Measurements from ENCODE around the gene CPTP.

Gene CPTP

DNA sequence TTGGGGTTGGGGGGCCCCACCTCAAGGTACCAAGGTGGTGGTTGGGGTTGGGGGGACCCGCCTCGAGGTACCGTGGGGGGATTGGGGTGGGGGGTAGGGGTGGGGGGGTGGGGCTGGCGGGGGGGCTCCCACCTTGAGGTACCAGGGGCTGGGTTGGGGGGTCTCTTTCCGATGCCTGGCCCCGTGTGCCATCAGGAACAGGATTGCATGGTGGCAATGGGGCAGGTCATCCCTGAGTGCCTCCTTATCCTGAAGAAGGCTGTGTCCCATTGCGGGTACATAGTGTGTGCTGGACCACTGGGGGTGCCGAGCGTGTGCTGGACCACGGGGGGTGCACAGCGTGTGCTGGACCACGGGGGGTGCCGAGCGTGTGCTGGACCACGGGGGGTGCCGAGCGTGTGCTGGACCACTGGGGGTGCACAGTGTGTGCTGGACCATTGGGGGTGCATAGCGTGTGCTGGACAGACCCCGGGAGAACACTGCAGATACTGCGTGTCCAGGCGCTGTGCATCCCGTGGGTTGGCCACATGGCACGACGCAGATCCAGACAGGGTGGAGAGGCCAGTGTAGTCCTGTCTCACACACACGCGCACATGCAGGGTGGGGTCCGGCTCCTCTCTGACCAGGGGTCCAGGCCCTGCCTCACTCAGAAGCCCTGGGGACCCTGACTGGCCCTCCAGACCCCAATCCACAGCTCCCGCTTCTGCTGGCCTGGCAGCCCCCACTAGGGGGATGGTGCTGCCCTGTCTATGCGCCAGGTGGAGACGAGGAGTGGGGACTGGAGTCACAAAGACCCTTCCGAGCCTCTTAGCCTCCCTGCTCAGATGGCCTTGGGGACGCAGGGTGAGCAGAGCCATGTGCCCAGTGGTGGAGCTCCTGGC is 40.1 kb upstream of the CPTP start:
- no peak overlapping the region for H3K4me3 ChIP-seq (ENCODE audit: low read depth in 1 of 2, low read length in 2 of 2)
- H2AFZ ChIP-seq (ENCODE audit: low read depth, low read length): no peak overlapping the region
- no peak overlapping the region for H3K4me2 ChIP-seq (ENCODE audit: insufficient read depth, low read length)
- no peak for TF ChIP-seq CTCF (IDR thresholded peaks at IDR 0.05; ENCODE audit: borderline replicate concordance, extremely low read depth, low read length, poor library complexity, severe bottlenecking)
- TF ChIP-seq EZH2 (IDR thresholded peaks at IDR 0.05; ENCODE audit: borderline replicate concordance, low read depth, low read length, severe bottlenecking): no peak
- no peaks in the 10 kb centered on the region for H3K9me3 ChIP-seq (ENCODE audit: insufficient read depth, low read length, severe bottlenecking)
- H4K20me1 ChIP-seq (ENCODE audit: insufficient read depth, low read length): no peaks in the 10 kb centered on the region
- H3K4me1 ChIP-seq (ENCODE audit: insufficient read depth, low read length): no peaks in the 10 kb centered on the region
- no peak overlapping the region for H3K27ac ChIP-seq (ENCODE audit: low read length)
- no peaks in the 10 kb centered on the region for H3K79me2 ChIP-seq (ENCODE audit: insufficient read depth, low read length)
- H3K9ac ChIP-seq (ENCODE audit: low read depth, low read length): no peak overlapping the region
- DNase-seq (no peak), ATAC-seq (ENCODE audit: insufficient read depth, low read depth) (no peak; the same call in 2 of the 3 replicates)
- no peaks in the 10 kb centered on the region for H3K27me3 ChIP-seq (ENCODE audit: insufficient read depth, low read length, poor library complexity)
- H3K36me3 ChIP-seq (ENCODE audit: insufficient read depth, low read length): no peaks in the 10 kb centered on the region

DNA sequence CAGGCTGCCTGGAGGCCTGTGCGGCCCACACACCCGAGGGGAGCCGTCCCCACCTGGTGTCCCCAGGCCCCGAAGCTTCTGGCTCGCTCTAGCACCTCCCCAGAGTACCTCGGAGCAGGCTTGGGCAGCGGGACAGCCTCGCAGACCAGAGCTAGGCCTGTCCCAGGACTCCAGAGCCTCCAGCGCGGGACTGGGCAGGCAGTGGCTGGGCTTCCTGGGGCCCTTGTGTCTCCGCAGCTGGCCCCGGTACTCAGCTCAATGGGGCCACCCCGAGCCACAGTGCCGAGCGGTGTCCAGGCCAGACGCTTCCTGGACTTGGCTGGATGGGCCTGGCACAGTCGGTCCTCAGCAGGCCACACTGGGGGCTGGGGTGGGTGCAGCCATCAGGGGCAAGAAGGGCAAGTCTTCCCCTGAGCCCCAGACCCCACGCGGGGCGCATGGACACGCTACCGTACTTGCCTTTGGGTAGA is 39.5 kb upstream of the CPTP start:
- no peak for DNase-seq
- no peaks in the 10 kb centered on the region for H3K9me3 ChIP-seq (ENCODE audit: insufficient read depth, low read length, severe bottlenecking)
- no peaks in the 10 kb centered on the region for H3K36me3 ChIP-seq (ENCODE audit: insufficient read depth, low read length)
- no peaks in the 10 kb centered on the region for H3K27me3 ChIP-seq (ENCODE audit: insufficient read depth, low read length, poor library complexity)
- no peak overlapping the region for H3K27ac ChIP-seq (ENCODE audit: low read length)
- no peaks in the 10 kb centered on the region for H3K4me1 ChIP-seq (ENCODE audit: insufficient read depth, low read length)
- H3K9ac ChIP-seq (ENCODE audit: low read depth, low read length): no peak overlapping the region
- no peak overlapping the region for H2AFZ ChIP-seq (ENCODE audit: low read depth, low read length)
- TF ChIP-seq EZH2 (IDR thresholded peaks at IDR 0.05; ENCODE audit: borderline replicate concordance, low read depth, low read length, severe bottlenecking) (no peak), CTCF (IDR thresholded peaks at IDR 0.05; ENCODE audit: borderline replicate concordance, extremely low read depth, low read length, poor library complexity, severe bottlenecking) (no peak)
- no peaks in the 10 kb centered on the region for H3K79me2 ChIP-seq (ENCODE audit: insufficient read depth, low read length)
- H4K20me1 ChIP-seq (ENCODE audit: insufficient read depth, low read length): no peaks in the 10 kb centered on the region
- no peak overlapping the region for H3K4me2 ChIP-seq (ENCODE audit: insufficient read depth, low read length)
- H3K4me3 ChIP-seq (ENCODE audit: low read depth in 1 of 2, low read length in 2 of 2): no peak overlapping the region
- no peak for ATAC-seq (ENCODE audit: insufficient read depth, low read depth)

- Histone ChIP-seq H3K27me3 (ENCODE audit: insufficient read depth, low read length, poor library complexity) (no peaks in the 10 kb centered on the region), H3K27ac (ENCODE audit: low read length) (no peak overlapping the region), H3K4me3 (ENCODE audit: low read depth in 1 of 2, low read length in 2 of 2) (no peak overlapping the region), H3K9me3 (ENCODE audit: insufficient read depth, low read length, severe bottlenecking) (no peaks in the 10 kb centered on the region), H3K4me2 (ENCODE audit: insufficient read depth, low read length) (no peak overlapping the region), H2AFZ (ENCODE audit: low read depth, low read length) (no peak overlapping the region), H3K36me3 (ENCODE audit: insufficient read depth, low read length) (no peaks in the 10 kb centered on the region), H3K4me1 (ENCODE audit: insufficient read depth, low read length) (no peaks in the 10 kb centered on the region), H3K9ac (ENCODE audit: low read depth, low read length) (no peak overlapping the region), H4K20me1 (ENCODE audit: insufficient read depth, low read length) (no peaks in the 10 kb centered on the region), H3K79me2 (ENCODE audit: insufficient read depth, low read length) (no peaks in the 10 kb centered on the region)
- TF ChIP-seq EZH2 (IDR thresholded peaks at IDR 0.05; ENCODE audit: borderline replicate concordance, low read depth, low read length, severe bottlenecking): no peak
- no peak for TF ChIP-seq CTCF (IDR thresholded peaks at IDR 0.05; ENCODE audit: borderline replicate concordance, extremely low read depth, low read length, poor library complexity, severe bottlenecking)
- no peak for ATAC-seq (ENCODE audit: insufficient read depth, low read depth)
- no peak for DNase-seq
These were observed 38.8 kb upstream of the CPTP start for GRCh38 chr1:1285611-1286311.

All from DND-41 (cell line).